Hepatocyte (in vitro differentiated cells): ENCODE measurements around the gene RAB11FIP5. TPM values are rescaled to one million over a fixed set of nuclear protein-coding genes. Genes with fewer than 3 reads are reported as not detected.

Experiments used
- DNase-seq: peaks from one replicate; pipeline ENCODE4 v3.0.0-alpha.2; 2016; ENCODE audit warnings: low spot score
- H2AFZ ChIP-seq: fragments of 200-600 bp; sonication (generic); 2 replicates; pipeline ENCODE4 v1.6.0; 2016; ENCODE audit warnings: antibody characterized with exemption, mild to moderate bottlenecking
- H3K27ac ChIP-seq: fragments of 200-600 bp; sonication (generic); 2 replicates; pipeline ENCODE4 v1.5.1; 2016; ENCODE audit warnings: mild to moderate bottlenecking
- H3K27me3 ChIP-seq: fragments of 200-600 bp; sonication (generic); 2 replicates; pipeline ENCODE4 v1.6.1; 2016
- H3K36me3 ChIP-seq: fragments of 200-600 bp; sonication (generic); replicated peaks from 2 replicates; pipeline ENCODE4 v1.5.1; 2016; ENCODE audit warnings: low read depth; ENCODE audit not compliant: insufficient read depth
- H3K4me1 ChIP-seq: fragments of 200-600 bp; sonication (generic); 2 replicates; pipeline ENCODE4 v1.5.1; 2016; ENCODE audit warnings: mild to moderate bottlenecking, moderate library complexity; ENCODE audit not compliant: insufficient read depth
- H3K4me2 ChIP-seq: fragments of 200-600 bp; sonication (generic); 2 replicates; pipeline ENCODE4 v1.6.0; 2016
- H3K4me3 ChIP-seq: fragments of 200-600 bp; sonication (generic); 2 replicates; pipeline ENCODE4 v1.5.1; 2016; ENCODE audit warnings: mild to moderate bottlenecking
- H3K79me2 ChIP-seq: fragments of 200-600 bp; sonication (generic); 2 replicates; pipeline ENCODE4 v1.6.0; 2017; ENCODE audit warnings: mild to moderate bottlenecking
- H3K9me2 ChIP-seq: fragments of 200-600 bp; sonication (generic); replicated peaks from 2 replicates; pipeline ENCODE4 v1.6.0; 2017; ENCODE audit warnings: mild to moderate bottlenecking; ENCODE audit not compliant: insufficient read depth
- H3K9me3 ChIP-seq: fragments of 200-600 bp; sonication (generic); 2 replicates; pipeline ENCODE4 v1.5.1; 2016; ENCODE audit warnings: low read depth, mild to moderate bottlenecking
- H4K20me1 ChIP-seq: fragments of 200-600 bp; sonication (generic); 2 replicates; pipeline ENCODE4 v1.6.0; 2016; ENCODE audit warnings: mild to moderate bottlenecking; ENCODE audit not compliant: insufficient read depth, poor library complexity, severe bottlenecking
- EZH2 ChIP-seq: fragments of 200-600 bp; sonication (generic); IDR thresholded peaks from 2 replicates; pipeline ENCODE4 v1.6.1; 2016; ENCODE audit warnings: antibody characterized with exemption, mild to moderate bottlenecking, borderline replicate concordance
- EZH2phosphoT487 ChIP-seq: fragments of 200-600 bp; sonication (generic); IDR thresholded peaks from one replicate; pipeline ENCODE4 v1.6.1; 2018; ENCODE audit warnings: antibody characterized with exemption, mild to moderate bottlenecking, low read depth, moderate library complexity; ENCODE audit not compliant: unreplicated experiment, severe bottlenecking
- WGBS: methylation state at CpG from one replicate; pipeline ENCODE4 v1.1.6; 2016; ENCODE audit warnings: low lambda C conversion rate; ENCODE audit errors: missing lambda C conversion rate; 5-methylcytosine and 5-hydroxymethylcytosine counted together
- polyA plus RNA-seq: library from polyadenylated mRNA; unstranded; fragments of >200 nt; fragmentation: Nextera tagmentation; extraction: Ambion mirVana; gene quantifications from 2 replicates; pipeline ENCODE4 v1.2.1, GENCODE V29; 2016
- total RNA-seq: library from RNA; depleted of rRNA; stranded (reverse); fragments of >200 nt; gene quantifications from 2 replicates; pipeline ENCODE4 v1.2.3, GENCODE V29; 2014
- TF ChIP-seq, protein P1 (sequence below): fragments of 200-600 bp; sonication (generic); IDR thresholded peaks from 2 replicates; pipeline ENCODE4 v1.5.1; 2016; ENCODE audit warnings: antibody characterized with exemption, mild to moderate bottlenecking; ENCODE audit not compliant: poor library complexity

RAB11FIP5 gene
- total and polyA plus RNA-seq, 2 experiments from 2014 or later = 33.5 to 33.7 TPM

DNA sequence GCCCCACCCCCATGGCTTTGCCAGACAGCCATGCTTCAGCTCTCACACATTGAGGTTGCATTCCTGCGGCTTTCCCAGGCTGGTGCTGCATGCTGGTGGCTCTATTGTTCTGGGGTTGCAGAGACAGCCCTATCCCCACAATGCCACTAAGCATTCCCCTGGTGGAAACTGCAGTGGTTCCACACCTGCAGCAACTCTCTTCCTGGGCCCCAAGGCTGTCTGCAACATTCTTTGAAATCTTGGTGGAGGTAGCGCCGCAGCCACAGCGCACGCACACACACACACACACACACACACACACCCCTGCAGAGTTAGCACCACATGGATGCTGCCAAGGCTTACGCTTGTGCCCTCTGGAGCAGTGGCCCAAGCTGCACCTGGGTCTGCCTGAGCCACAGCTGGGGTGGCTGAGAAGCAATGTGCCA is 62.6 kb downstream of the RAB11FIP5 start:
- H3K4me2 ChIP-seq = no peak overlapping the region
- H3K9me2 ChIP-seq = no peaks in the 10 kb centered on the region
- WGBS = 87% methylated on average over 6 of the region's 6 CpGs
- H3K27me3 ChIP-seq = no peaks in the 10 kb centered on the region
- H3K27ac ChIP-seq = no peak overlapping the region
- H3K4me3 ChIP-seq = no peak overlapping the region
- DNase-seq = no peak
- H3K36me3 ChIP-seq = no peaks in the 10 kb centered on the region
- TF ChIP-seq EZH2phosphoT487 = no peak
- TF ChIP-seq, protein P1, sequence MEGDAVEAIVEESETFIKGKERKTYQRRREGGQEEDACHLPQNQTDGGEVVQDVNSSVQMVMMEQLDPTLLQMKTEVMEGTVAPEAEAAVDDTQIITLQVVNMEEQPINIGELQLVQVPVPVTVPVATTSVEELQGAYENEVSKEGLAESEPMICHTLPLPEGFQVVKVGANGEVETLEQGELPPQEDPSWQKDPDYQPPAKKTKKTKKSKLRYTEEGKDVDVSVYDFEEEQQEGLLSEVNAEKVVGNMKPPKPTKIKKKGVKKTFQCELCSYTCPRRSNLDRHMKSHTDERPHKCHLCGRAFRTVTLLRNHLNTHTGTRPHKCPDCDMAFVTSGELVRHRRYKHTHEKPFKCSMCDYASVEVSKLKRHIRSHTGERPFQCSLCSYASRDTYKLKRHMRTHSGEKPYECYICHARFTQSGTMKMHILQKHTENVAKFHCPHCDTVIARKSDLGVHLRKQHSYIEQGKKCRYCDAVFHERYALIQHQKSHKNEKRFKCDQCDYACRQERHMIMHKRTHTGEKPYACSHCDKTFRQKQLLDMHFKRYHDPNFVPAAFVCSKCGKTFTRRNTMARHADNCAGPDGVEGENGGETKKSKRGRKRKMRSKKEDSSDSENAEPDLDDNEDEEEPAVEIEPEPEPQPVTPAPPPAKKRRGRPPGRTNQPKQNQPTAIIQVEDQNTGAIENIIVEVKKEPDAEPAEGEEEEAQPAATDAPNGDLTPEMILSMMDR = no peak
- no peaks in the 10 kb centered on the region for H3K9me3 ChIP-seq
- H4K20me1 ChIP-seq = no peaks in the 10 kb centered on the region
- H3K79me2 ChIP-seq = no peaks in the 10 kb centered on the region
- no peaks in the 10 kb centered on the region for H3K4me1 ChIP-seq
- no peak overlapping the region for H2AFZ ChIP-seq

DNA sequence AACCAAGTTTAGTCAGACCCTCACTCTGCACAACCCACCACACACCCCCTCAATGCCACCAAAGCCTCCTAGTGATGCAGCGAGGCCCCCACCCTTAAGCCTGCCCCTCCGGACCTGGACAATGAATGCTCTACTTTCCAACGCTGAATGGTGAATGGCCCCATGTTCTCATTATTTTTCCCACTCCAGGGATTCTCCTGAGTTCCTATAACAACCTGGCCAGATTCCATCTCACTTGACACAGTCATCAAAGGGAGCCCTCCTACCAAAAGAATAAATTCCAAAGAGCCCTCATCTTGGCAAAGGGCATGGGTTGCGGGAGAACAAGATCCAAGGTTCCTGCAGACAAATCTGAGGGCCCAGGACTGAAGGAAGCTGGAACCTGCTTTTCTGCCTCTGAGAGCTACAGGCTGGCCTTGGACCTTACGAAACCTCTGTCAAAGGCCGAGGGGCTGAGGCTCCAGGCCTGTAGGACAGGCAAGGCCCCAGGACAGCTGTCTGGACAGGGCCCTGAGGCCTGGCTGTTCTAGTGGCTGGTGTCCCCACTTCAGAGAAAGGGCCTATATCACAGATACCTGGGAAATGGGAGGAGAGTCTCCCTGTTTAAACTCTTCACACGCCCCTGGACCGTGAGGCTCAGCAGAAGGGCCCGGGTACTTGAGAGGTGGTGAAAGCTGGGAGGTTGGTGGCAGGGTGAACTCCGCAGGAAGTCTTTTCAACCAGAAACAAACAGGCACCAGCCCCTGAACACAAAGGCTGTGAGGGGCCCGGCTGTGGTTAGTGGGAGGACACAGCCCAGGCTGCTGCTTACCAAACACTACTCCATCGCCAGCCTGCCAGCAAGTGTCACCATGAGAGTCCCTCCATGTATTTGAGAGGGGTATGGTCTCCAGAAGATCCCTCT is 68.6 kb downstream of the RAB11FIP5 start:
- Histone ChIP-seq H3K9me2 (no peaks in the 10 kb centered on the region), H3K4me3 (no peak overlapping the region), H3K4me2 (no peak overlapping the region), H3K9me3 (no peaks in the 10 kb centered on the region), H3K27ac (no peak overlapping the region), H3K36me3 (peaks cover 3% of the 10 kb centered on the region), H3K79me2 (no peaks in the 10 kb centered on the region), H2AFZ (no peak overlapping the region), H3K27me3 (no peaks in the 10 kb centered on the region), H3K4me1 (no peaks in the 10 kb centered on the region), H4K20me1 (no peaks in the 10 kb centered on the region)
- no peak for DNase-seq
- TF ChIP-seq EZH2phosphoT487 = no peak
- TF ChIP-seq, protein P1 = no peak
- TF ChIP-seq EZH2 = no peak
- WGBS = 90% methylated on average over 12 of the region's 12 CpGs

DNA sequence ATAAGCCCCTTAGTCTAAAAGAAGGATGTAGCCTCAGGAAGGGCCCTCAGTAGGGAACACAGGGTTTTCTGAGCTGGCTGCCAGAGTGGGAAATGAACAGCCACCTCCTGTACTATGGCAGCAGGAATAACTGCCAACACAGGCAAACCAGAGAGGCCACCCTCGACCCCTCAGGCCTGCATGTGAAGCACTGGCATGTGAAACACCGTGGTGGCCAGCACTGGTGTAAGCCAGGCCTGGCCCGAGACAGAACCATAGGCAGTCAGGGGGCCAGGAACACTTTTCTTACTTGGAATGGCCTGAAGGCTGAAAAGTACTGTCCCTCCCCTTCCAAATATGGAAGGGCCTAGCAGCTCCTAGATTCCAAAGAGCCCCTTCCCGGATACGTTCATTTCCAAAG is 69.5 kb downstream of the RAB11FIP5 start:
- no peaks in the 10 kb centered on the region for H3K9me3 ChIP-seq
- H3K27ac ChIP-seq = no peak overlapping the region
- TF ChIP-seq, protein P1 = no peak
- TF ChIP-seq EZH2 (no peak), EZH2phosphoT487 (no peak)
- H3K4me1 ChIP-seq = no peaks in the 10 kb centered on the region
- DNase-seq = no peak
- H3K4me3 ChIP-seq = no peak overlapping the region
- no peaks in the 10 kb centered on the region for H3K9me2 ChIP-seq
- no peaks in the 10 kb centered on the region for H3K27me3 ChIP-seq
- H3K4me2 ChIP-seq = no peak overlapping the region
- no peak overlapping the region for H2AFZ ChIP-seq
- no peaks in the 10 kb centered on the region for H3K79me2 ChIP-seq
- WGBS = 75% methylated on average over 5 of the region's 5 CpGs
- no peaks in the 10 kb centered on the region for H4K20me1 ChIP-seq
- H3K36me3 ChIP-seq = peaks cover 3% of the 10 kb centered on the region
